HTERT RPE-1 (cell line): ENCODE results near the gene SIDT1.

Experiments
- in situ Hi-C: fragments of 300-500 bp; cut with MboI; formaldehyde crosslinking; loops from 4 replicates; pipeline ENCODE4 v1.14.3; 2020; ENCODE audit warnings: low sequenced_read_pairs

SIDT1 gene

GRCh38 chr3:113531826-113532697 is at the start of gene SIDT1:
Gene SIDT1 (plus strand): TSS chr3:113532555. CDS start chr3:113533022, 467 bp downstream.
- in situ Hi-C loops, result no loop called here

- in situ Hi-C loops, result no loop called here
Observed at GRCh38 chr3:113485161-113485609, 47.2 kb upstream of the SIDT1 start.

GRCh38 chr3:113495035-113495434 is 37.3 kb upstream of the SIDT1 start:
- in situ Hi-C loops, result no loop called here

- in situ Hi-C loops, result no loop called here
Observed at GRCh38 chr3:113496924-113497323, 35.4 kb upstream of the SIDT1 start.

- in situ Hi-C loops, result no loop called here
Observed at GRCh38 chr3:113498221-113499005, 33.9 kb upstream of the SIDT1 start.

- in situ Hi-C loops, result no loop called here
Observed at GRCh38 chr3:113499081-113499480, 33.3 kb upstream of the SIDT1 start.

GRCh38 chr3:113501597-113501996 is 30.8 kb upstream of the SIDT1 start:
- in situ Hi-C loops, result no loop called here

- in situ Hi-C loops, result no loop called here
Observed at GRCh38 chr3:113505867-113506266, 26.5 kb upstream of the SIDT1 start.

- in situ Hi-C loops, result no loop called here
Observed at GRCh38 chr3:113507501-113508067, 24.8 kb upstream of the SIDT1 start.

GRCh38 chr3:113508966-113509365 is 23.4 kb upstream of the SIDT1 start:
- in situ Hi-C loops, result no loop called here

GRCh38 chr3:113514265-113514769 is 18.0 kb upstream of the SIDT1 start:
- in situ Hi-C loops, result no loop called here

GRCh38 chr3:113516115-113516505 is 16.2 kb upstream of the SIDT1 start:
- in situ Hi-C loops, result no loop called here

GRCh38 chr3:113521981-113522380 is 10.4 kb upstream of the SIDT1 start:
- in situ Hi-C loops, result no loop called here

GRCh38 chr3:113523241-113523640 is 9.1 kb upstream of the SIDT1 start:
- in situ Hi-C loops, result no loop called here

GRCh38 chr3:113532698-113533533 is 561 bp downstream of the SIDT1 start:
- in situ Hi-C loops, result no loop called here

- in situ Hi-C loops, result no loop called here
Observed at GRCh38 chr3:113533534-113533892, 1.2 kb downstream of the SIDT1 start.

GRCh38 chr3:113534365-113534764 is 2.0 kb downstream of the SIDT1 start:
- in situ Hi-C loops, result no loop called here

- in situ Hi-C loops, result no loop called here
Observed at GRCh38 chr3:113535898-113536297, 3.5 kb downstream of the SIDT1 start.

- in situ Hi-C loops, result no loop called here
Observed at GRCh38 chr3:113536627-113537101, 4.3 kb downstream of the SIDT1 start.

- in situ Hi-C loops, result no loop called here
Observed at GRCh38 chr3:113537155-113537554, 4.8 kb downstream of the SIDT1 start.
